Endodermal cell (in vitro differentiated cells): Measurements from ENCODE around the gene AIF1L. TPM values are rescaled to one million over a fixed set of nuclear protein-coding genes. Genes with fewer than 3 reads are reported as not detected.

Source experiments
- DNase-seq: peaks from one replicate; pipeline ENCODE4 v3.0.0-alpha.2; 2017
- H3K27ac ChIP-seq: 2 replicates; pipeline ENCODE4 v1.5.1; 2013; ENCODE audit warnings: mild to moderate bottlenecking, low read depth, low read length, moderate library complexity
- H3K27me3 ChIP-seq: 2 replicates; pipeline ENCODE4 v1.6.1; 2013; ENCODE audit warnings: mild to moderate bottlenecking, low read length, moderate library complexity; ENCODE audit not compliant: insufficient read depth, control insufficient read depth, poor library complexity, severe bottlenecking
- H3K36me3 ChIP-seq: 2 replicates; pipeline ENCODE4 v1.7.0; 2013; ENCODE audit warnings: mild to moderate bottlenecking, low read length, moderate library complexity; ENCODE audit not compliant: control insufficient read depth, insufficient read depth
- H3K4me1 ChIP-seq: one replicate; pipeline ENCODE4 v1.7.0; 2013; ENCODE audit warnings: low read length; ENCODE audit not compliant: control insufficient read depth, insufficient read depth
- H3K4me3 ChIP-seq: 2 replicates; pipeline ENCODE4 v1.5.1; 2013; ENCODE audit warnings: mild to moderate bottlenecking, low read length, moderate library complexity
- H3K9ac ChIP-seq: 2 replicates; pipeline ENCODE4 v1.6.1; 2013; ENCODE audit warnings: mild to moderate bottlenecking, low read length, moderate library complexity; ENCODE audit not compliant: poor library complexity, severe bottlenecking; ENCODE audit errors: extremely low read depth
- H3K9me3 ChIP-seq: 2 replicates; pipeline ENCODE4 v1.6.1; 2013; ENCODE audit warnings: mild to moderate bottlenecking, low read length, moderate library complexity; ENCODE audit not compliant: control insufficient read depth
- H3K27ac Mint-ChIP-seq: 2 replicates; pipeline ENCODE4 v1.8.0; 2020; ENCODE audit warnings: mixed read lengths
- H3K27me3 Mint-ChIP-seq: 2 replicates; pipeline ENCODE4 v1.8.0; 2021; ENCODE audit warnings: mild to moderate bottlenecking, mixed read lengths; ENCODE audit not compliant: insufficient read depth
- H3K36me3 Mint-ChIP-seq: 2 replicates; pipeline ENCODE4 v1.8.0; 2020; ENCODE audit warnings: low read depth, mixed read lengths
- H3K4me1 Mint-ChIP-seq: 2 replicates; pipeline ENCODE4 v1.8.0; 2020; ENCODE audit warnings: mixed read lengths
- H3K4me3 Mint-ChIP-seq: 2 replicates; pipeline ENCODE4 v1.8.0; 2020; ENCODE audit warnings: mild to moderate bottlenecking, moderate library complexity, mixed read lengths
- H3K9me3 Mint-ChIP-seq: 2 replicates; pipeline ENCODE4 v1.8.0; 2020; ENCODE audit warnings: mild to moderate bottlenecking, mixed read lengths
- WGBS, 2 experiments: methylation state at CpG; one replicate each; pipeline versions ENCODE4 v1.1.5 to v1.1.7; 2013; ENCODE audit warnings: missing lambda C conversion rate in 2 of 2, mixed read lengths in 1 of 2; ENCODE audit not compliant: insufficient coverage in 1 of 2, insufficient read length in 1 of 2; 5-methylcytosine and 5-hydroxymethylcytosine counted together
- total RNA-seq, 2 donors: library from RNA; stranded (reverse); fragmentation: NEBNext Ultra II Directional in 1 of 2; extraction: Animal tissue kit (Norgen Biotek cat#: 25700) in 1 of 2; gene quantifications; 2 replicates in 1 of 2; 3 replicates in 1 of 2; pipeline ENCODE4 v1.2.1, GENCODE V29; 2021
- TF ChIP-seq, protein P1 (sequence below): fragments of 200-600 bp; sonication (generic); conservative IDR thresholded peaks from 2 replicates; pipeline ENCODE4 v1.5.0; 2021; ENCODE audit warnings: antibody characterized with exemption, mild to moderate bottlenecking

Gene AIF1L
- total RNA-seq, 2 donors from 2014 or later = 93.4 to 117 TPM

DNA sequence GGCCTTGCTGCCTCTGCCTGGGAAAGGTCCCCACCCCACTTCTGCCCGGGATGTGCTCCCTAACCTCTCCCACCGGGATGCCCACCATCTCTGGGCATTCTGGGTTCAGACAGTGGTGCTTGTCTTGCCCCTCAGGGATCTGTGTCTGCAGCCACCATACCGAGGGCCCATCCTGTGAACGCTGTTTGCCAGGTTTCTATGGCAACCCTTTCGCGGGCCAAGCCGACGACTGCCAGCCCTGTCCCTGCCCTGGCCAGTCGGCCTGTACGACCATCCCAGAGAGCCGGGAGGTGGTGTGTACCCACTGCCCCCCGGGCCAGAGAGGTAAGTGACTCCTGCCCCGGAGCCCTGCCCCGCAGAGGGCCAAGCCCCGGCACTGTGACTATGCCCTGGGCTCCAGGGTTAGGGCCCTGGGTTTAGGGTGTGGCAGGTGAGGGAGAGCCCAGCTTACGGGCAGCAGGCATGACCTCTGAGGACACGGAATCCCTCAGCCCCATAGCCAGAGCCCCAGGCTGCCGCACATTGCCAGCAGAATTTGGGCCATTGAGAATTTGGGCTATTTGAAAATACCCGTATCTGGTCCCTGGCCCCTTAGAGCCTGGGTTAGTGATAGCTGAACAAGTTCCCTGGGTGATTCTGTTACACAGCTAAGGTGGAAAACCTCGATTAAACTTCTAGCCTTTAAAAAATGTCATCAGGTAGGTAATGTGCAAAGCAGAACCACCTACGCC, 35.3 kb upstream of the AIF1L start:
- no peaks in the 10 kb centered on the region for H3K27me3 Mint-ChIP-seq
- Histone ChIP-seq H3K36me3 (no peaks in the 10 kb centered on the region), H3K27ac (no peak overlapping the region), H3K9ac (no peak overlapping the region), H3K27me3 (no peaks in the 10 kb centered on the region), H3K9me3 (no peaks in the 10 kb centered on the region), H3K4me1 (no peaks in the 10 kb centered on the region), H3K4me3 (no peak overlapping the region)
- H3K4me3 Mint-ChIP-seq = no peak overlapping the region
- H3K27ac Mint-ChIP-seq = no peak overlapping the region
- TF ChIP-seq, protein P1, sequence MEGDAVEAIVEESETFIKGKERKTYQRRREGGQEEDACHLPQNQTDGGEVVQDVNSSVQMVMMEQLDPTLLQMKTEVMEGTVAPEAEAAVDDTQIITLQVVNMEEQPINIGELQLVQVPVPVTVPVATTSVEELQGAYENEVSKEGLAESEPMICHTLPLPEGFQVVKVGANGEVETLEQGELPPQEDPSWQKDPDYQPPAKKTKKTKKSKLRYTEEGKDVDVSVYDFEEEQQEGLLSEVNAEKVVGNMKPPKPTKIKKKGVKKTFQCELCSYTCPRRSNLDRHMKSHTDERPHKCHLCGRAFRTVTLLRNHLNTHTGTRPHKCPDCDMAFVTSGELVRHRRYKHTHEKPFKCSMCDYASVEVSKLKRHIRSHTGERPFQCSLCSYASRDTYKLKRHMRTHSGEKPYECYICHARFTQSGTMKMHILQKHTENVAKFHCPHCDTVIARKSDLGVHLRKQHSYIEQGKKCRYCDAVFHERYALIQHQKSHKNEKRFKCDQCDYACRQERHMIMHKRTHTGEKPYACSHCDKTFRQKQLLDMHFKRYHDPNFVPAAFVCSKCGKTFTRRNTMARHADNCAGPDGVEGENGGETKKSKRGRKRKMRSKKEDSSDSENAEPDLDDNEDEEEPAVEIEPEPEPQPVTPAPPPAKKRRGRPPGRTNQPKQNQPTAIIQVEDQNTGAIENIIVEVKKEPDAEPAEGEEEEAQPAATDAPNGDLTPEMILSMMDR = no peak
- no peaks in the 10 kb centered on the region for H3K4me1 Mint-ChIP-seq
- H3K36me3 Mint-ChIP-seq = peaks cover 15% of the 10 kb centered on the region
- WGBS, 2 experiments = 87 to 91% methylated on average over 14 to 21 of the region's 21 CpGs
- DNase-seq = no peak
- H3K9me3 Mint-ChIP-seq = no peaks in the 10 kb centered on the region

DNA sequence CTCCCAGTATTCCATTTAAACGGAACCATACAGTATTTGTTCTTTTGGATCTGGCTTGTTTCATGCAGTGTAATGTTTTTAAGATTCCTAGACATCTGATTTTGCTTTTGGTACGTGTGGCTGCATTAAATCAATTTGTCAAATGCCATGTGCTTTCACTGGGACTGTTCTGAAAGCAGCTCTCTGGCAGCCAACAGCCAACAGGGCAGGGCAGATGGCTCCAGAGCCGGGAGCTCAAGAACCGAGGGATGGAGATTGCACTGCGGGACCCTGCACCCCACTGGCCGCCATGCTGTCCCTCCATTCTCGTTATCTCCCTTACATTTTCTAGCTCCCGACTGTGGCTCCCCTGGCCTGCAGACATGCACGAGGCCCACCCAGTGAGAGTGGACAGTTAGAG, 33.4 kb upstream of the AIF1L start:
- H3K9ac ChIP-seq = no peak overlapping the region
- no peak overlapping the region for H3K4me3 Mint-ChIP-seq
- no peaks in the 10 kb centered on the region for H3K9me3 Mint-ChIP-seq
- no peaks in the 10 kb centered on the region for H3K4me1 ChIP-seq
- no peak overlapping the region for H3K27ac ChIP-seq
- no peak overlapping the region for H3K4me3 ChIP-seq
- peaks cover 23% of the 10 kb centered on the region for H3K36me3 Mint-ChIP-seq
- no peaks in the 10 kb centered on the region for H3K27me3 Mint-ChIP-seq
- WGBS, 2 experiments = 87 to 90% methylated on average over 6 to 9 of the region's 9 CpGs
- no peak overlapping the region for H3K27ac Mint-ChIP-seq
- no peaks in the 10 kb centered on the region for H3K9me3 ChIP-seq
- no peaks in the 10 kb centered on the region for H3K27me3 ChIP-seq
- no peak for DNase-seq
- no peaks in the 10 kb centered on the region for H3K4me1 Mint-ChIP-seq
- TF ChIP-seq, protein P1 = no peak
- no peaks in the 10 kb centered on the region for H3K36me3 ChIP-seq

DNA sequence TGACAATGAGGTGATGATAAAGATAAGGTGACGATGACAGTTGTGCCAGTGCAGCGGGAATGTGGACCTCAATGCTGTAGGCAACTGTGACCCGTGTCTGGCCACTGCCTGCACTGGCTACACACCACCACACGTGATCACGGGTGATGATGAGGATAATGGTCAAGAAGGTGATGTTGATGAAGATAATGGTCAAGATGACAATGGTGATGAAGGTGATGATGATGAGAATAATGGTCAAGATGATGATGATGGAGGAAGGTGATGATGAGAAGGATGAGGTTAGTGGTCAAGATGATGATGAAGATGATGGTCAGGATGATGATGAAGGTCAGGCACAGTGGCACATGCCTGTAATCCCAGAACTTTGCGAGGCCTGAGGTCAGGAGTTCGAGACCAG, 30.7 kb upstream of the AIF1L start:
- no peak overlapping the region for H3K9ac ChIP-seq
- H3K27me3 ChIP-seq = no peaks in the 10 kb centered on the region
- 96 to 97% methylated on average over 6 to 7 of the region's 7 CpGs for WGBS, 2 experiments
- no peaks in the 10 kb centered on the region for H3K9me3 ChIP-seq
- no peak overlapping the region for H3K27ac Mint-ChIP-seq
- TF ChIP-seq, protein P1 = no peak
- no peaks in the 10 kb centered on the region for H3K4me1 ChIP-seq
- no peak for DNase-seq
- peaks cover 20% of the 10 kb centered on the region for H3K36me3 Mint-ChIP-seq
- H3K27ac ChIP-seq = no peak overlapping the region
- no peak overlapping the region for H3K4me3 ChIP-seq
- H3K4me1 Mint-ChIP-seq = no peaks in the 10 kb centered on the region
- no peaks in the 10 kb centered on the region for H3K9me3 Mint-ChIP-seq
- no peak overlapping the region for H3K4me3 Mint-ChIP-seq
- no peaks in the 10 kb centered on the region for H3K36me3 ChIP-seq
- H3K27me3 Mint-ChIP-seq = no peaks in the 10 kb centered on the region
